ENCODE data around the gene EPN2.
A peak's percentile ranks its signal among the peaks of the same experiment; 100 is the strongest.

The EPN2 gene

GRCh38 chr17:19365833-19366636, 128.9 kb downstream of the EPN2 start:
- no peak overlapping the region for H3K27ac ChIP-seq
- TF ChIP-seq CTCF (IDR thresholded peaks at IDR 0.05): no peak
- H3K4me3 ChIP-seq: no peak overlapping the region
- DNase-seq (ENCODE audit: low spot score): no peak

- Histone ChIP-seq H3K27ac (no peak overlapping the region), H3K4me3 (no peak overlapping the region)
- DNase-seq (ENCODE audit: low spot score): no peak
- no peak for TF ChIP-seq CTCF (IDR thresholded peaks at IDR 0.05)
These were observed 129.4 kb downstream of the EPN2 start for GRCh38 chr17:19366637-19366972.

GRCh38 chr17:19368229-19368628, 131.1 kb downstream of the EPN2 start:
- TF ChIP-seq CTCF (IDR thresholded peaks at IDR 0.05): no peak
- peak overlapping the region in 1 of 2 donors; percentile 52 for H3K27ac ChIP-seq
- H3K4me3 ChIP-seq: no peak overlapping the region
- DNase-seq (ENCODE audit: low spot score): no peak

DNA sequence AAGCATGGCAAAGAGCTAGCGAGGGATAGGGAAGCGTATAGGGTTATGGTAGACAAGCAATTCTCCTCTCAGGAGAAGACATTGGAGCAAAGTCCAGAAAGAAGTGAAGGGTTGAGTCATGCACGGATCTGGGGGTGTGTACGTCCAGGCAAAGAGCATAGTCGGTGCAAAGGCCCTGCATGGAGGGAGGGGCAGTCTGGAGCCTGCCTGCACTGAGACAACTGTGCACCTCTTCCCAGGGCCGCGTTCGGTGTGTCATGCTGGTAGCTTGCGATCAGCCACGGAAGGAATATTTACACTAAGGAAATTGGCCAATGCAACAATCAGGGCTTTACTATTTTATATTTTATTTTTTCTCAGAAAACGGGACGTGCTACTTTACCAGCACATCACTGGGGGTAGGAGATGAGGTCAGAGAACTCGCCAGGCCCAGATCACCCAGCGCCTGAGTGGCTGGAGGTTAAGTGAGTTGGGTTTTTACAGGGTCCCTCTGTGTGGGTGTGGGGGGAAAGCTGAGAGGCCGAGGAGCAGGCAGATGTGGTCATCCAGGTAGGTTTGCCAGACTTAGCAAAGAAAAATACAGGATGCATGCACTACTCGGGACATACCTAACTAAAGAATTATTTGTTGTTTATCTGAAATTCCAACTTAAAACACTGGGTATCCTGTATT, 132.1 kb downstream of the EPN2 start:
- Histone ChIP-seq H3K4me3 (no peak overlapping the region), H3K27ac (peak overlapping the region in 1 of 2 donors; percentile 29)
- TF ChIP-seq CTCF (IDR thresholded peaks at IDR 0.05): no peak
- peak; percentile 65 for DNase-seq (ENCODE audit: low spot score)

GRCh38 chr17:19369846-19370492, 132.8 kb downstream of the EPN2 start:
- H3K4me3 ChIP-seq: no peak overlapping the region
- peak; percentile 72 for DNase-seq (ENCODE audit: low spot score)
- peak overlapping the region in 1 of 2 donors; percentile 29 for H3K27ac ChIP-seq
- TF ChIP-seq CTCF (IDR thresholded peaks at IDR 0.05): no peak

GRCh38 chr17:19370493-19370960, 133.4 kb downstream of the EPN2 start:
- peak; percentile 75 for DNase-seq (ENCODE audit: low spot score)
- H3K4me3 ChIP-seq: no peak overlapping the region
- no peak for TF ChIP-seq CTCF (IDR thresholded peaks at IDR 0.05)
- H3K27ac ChIP-seq: peak overlapping the region in 1 of 2 donors; percentile 29
